HS-27A (cell line): ENCODE results near the gene PNPLA3.

ENCODE experiments used
- DNase-seq: peaks from one replicate; pipeline ENCODE4 v3.0.0-alpha.2; 2012; ENCODE audit warnings: low read depth, missing footprints

Gene PNPLA3

GRCh38 chr22:43968614-43969013, 45.0 kb downstream of the PNPLA3 start:
- no peak for DNase-seq

DNA sequence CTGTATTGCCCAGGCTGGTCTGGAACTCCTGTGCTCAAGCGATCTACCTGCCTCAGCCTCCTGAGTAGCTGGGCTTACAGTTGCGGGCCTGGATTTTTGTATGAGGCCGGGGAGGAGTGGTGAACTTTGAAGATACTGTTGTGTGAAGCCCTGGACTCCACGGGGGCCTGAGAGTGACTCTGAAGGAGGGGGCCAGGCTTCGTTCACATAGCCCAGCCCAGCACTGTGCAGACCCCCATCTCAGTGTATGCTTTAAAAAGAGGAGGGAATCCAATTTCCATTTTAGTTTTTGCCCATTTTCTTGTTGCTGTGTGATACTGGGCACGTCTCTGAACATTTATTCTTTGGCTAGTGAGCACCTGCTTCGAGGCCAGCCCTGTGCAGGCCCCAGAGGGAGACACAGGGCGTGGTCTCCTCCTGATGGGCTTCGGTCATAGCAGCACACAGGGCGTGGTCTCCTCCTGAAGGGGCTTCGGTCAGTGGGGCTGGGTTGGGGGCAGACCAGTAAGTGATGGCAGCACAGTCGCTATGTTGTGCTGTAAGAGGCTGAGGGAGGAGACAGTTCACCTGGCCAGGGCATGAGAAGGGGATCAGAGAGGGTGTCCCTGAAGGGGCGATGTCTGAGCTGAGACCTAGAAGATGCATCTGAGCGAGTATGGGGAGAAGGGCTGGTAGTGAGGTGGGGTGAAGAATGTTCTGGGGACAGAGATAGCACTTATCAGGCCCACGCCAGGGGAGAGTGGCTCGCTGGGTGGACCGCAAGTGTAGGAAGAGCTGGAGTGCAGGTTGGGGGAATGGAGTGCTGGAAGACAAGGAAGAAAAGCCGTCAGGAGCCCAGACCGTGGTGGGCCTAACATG, 45.6 kb downstream of the PNPLA3 start:
- no peak for DNase-seq

DNA sequence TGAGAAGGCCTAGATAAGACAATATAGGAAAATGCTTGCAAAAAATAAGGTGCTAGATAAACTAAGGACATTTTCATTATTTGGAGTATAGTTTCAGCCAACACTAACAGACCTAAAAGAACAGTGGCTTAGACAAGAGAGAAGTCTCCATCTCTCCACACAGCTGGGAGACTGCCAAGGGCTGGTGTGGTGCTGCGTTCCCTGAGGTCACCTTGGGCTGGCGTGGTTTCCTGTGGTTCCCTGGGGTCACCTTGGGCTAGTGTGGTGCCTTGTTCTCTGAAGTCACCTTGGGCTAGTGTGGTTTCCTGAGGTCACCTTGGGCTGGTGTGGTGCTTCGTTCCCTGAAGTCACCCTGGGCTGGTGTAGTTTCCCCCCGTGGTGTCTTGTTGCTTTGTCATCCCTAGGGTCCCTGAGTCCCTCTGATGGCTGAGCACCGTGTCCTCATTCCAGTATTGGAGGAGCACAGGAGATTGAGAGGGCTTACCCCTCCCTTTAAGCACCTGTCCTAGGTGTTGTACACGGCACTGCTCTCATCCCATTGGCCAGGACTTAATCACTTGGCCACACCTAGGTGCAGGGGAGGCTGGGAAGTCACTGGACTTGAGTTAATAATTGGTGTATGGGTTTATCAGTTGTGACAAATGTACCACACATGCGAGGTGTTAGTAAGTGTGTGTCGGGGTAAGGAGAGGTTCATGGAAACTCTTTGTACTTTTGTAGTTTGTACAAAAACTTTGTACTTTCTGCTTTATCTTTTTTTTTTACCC, 46.6 kb downstream of the PNPLA3 start:
- DNase-seq, result no peak

GRCh38 chr22:43971112-43971511, 47.5 kb downstream of the PNPLA3 start:
- no peak for DNase-seq

DNA sequence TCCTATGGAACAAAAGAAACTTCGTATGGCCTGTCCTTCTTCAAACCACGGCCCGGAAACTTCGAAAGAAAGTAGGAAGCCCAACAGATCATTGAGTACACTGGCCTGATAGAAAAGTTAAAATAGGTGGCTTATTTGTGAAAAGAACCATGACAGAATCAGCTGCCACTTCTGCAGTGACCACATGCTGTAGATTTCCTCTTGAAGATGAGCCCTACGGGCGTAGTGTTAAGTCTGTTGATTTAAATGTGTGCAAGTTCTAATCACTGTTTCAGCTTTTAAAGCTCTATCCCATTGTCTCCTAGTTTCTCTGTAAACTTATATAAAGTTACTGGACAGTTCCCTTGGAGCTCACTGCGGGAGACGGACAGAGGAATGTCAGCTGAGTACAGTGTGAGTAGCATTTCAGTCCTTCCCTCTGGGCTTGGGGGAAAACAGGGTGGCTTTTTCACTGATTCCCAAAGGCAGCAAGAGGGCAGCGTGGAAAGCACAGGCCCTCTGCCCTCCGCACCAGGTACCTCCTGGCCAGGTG, 49.4 kb downstream of the PNPLA3 start:
- DNase-seq, result no peak

- no peak for DNase-seq
Observed at GRCh38 chr22:43974028-43974545, 50.5 kb downstream of the PNPLA3 start.

GRCh38 chr22:43975041-43975440, 51.4 kb downstream of the PNPLA3 start:
- DNase-seq, result no peak

- no peak for DNase-seq
Observed at GRCh38 chr22:43976861-43977795, 53.5 kb downstream of the PNPLA3 start.

DNA sequence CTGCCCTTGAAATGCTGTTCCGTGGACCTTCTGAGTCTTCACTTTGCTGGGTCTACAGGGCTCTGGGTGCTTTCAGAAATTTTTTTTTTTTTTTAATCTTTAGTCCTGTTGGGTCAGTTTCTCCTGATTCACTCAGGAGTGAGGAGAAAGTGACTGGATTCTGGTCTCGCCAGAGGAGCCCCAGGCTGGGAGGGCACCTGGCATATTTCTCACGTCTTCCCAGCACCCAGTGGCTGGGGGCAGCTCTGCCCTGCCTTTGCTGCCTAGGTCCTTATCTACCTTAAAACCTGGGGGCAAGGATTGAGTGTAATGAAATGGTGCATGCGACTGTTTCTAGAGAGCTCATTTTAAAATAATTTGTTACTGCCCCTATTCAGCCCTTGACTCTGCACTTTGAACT, 55.0 kb downstream of the PNPLA3 start:
- no peak for DNase-seq

DNA sequence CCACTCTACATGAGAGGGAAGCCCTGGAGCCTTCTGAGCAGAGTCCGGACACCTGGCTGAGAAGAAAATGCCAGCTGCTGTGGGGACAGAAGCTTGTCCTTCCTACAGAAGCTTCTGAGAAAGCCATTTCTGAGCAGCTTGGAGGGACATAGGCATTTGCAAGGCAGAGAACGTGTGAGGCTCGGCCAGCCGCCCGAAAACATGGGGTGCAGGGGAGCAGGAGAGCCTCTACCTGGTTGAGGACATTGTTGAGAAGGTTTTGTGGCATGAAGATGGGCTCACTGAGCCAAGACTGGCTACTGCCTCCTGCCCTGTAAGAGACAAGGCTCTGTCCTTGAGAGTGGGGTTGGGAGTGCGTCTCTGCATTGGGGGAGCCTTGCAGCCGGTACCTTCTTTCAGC, 57.0 kb downstream of the PNPLA3 start:
- DNase-seq, result no peak

- DNase-seq, result no peak
Observed at GRCh38 chr22:43980996-43981395, 57.4 kb downstream of the PNPLA3 start.

GRCh38 chr22:43983808-43984207, 60.2 kb downstream of the PNPLA3 start:
- no peak for DNase-seq

GRCh38 chr22:43985532-43985931, 61.9 kb downstream of the PNPLA3 start:
- no peak for DNase-seq

GRCh38 chr22:43988116-43988820, 64.7 kb downstream of the PNPLA3 start:
- no peak for DNase-seq

DNA sequence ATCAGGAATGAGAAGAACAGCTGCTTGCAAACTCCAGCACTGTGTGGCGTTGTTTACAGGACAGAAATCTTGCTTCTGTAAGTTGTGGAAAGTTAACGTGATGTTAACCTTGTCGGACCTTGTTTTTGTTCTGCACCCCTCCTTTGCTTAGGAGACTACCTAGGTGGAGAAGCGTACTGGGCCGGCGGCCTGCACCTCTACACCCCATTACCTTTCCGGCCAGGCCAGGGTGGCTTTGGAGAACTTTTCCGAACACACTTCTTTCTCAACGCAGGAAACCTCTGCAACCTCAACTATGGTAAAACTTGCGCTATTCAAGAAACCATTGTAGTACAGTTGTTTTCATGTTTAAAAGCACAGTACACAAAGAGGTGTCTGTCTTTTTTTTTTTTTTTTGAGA, 65.4 kb downstream of the PNPLA3 start:
- no peak for DNase-seq

DNA sequence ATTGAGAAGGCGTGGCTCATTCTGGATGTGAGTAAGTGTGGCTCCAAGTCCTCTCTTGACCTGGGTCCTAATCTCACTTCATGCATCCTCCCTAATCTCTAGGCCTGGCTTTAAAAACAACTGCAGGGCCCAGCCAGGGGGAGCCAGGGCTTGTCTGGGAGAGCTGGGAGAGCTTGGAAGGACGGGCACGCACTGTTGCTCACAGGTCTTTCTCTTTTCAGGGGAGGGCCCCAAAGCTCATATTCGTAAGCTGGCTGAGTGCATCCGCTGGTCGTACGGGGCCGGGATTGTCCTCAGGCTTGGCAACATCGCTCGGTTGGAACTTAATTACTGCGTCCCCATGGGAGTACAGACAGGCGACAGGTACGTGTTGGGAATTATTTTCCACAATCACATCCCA, 66.4 kb downstream of the PNPLA3 start:
- DNase-seq, result no peak

DNA sequence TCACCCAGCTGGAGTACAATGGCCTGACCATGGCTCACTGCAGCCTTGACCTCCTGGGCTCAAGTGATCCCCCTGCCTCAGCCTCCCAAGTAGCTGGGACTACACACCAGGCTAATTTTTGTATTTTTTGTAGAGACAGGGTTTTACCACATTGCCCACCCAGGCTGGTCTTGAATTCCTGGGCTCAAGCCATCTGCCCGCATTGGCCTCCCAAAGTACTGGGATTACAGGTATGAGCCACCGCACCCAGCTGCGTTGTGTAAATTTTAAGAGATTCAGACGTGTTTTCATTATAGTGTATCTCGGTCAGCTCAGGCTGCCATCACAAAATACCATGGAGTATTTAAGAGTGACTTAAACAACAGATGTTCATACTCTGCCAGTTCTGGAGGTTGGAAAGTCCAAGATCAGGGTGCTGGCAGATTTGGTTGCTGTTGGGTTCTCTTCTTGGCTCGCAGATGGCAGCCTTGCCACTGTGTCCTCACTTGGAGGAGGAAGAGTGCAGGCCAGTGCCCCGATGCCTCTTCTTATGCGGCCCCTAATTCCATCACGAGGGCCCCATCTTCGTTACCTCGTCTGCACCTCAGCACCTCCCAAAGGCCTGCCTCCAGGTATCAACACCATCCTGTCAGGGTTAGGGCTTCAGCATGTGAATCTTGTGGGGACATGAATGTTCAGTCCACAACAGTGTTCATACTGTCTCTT, 67.9 kb downstream of the PNPLA3 start:
- no peak for DNase-seq

GRCh38 chr22:43992331-43992821, 68.8 kb downstream of the PNPLA3 start:
- DNase-seq, result no peak

DNA sequence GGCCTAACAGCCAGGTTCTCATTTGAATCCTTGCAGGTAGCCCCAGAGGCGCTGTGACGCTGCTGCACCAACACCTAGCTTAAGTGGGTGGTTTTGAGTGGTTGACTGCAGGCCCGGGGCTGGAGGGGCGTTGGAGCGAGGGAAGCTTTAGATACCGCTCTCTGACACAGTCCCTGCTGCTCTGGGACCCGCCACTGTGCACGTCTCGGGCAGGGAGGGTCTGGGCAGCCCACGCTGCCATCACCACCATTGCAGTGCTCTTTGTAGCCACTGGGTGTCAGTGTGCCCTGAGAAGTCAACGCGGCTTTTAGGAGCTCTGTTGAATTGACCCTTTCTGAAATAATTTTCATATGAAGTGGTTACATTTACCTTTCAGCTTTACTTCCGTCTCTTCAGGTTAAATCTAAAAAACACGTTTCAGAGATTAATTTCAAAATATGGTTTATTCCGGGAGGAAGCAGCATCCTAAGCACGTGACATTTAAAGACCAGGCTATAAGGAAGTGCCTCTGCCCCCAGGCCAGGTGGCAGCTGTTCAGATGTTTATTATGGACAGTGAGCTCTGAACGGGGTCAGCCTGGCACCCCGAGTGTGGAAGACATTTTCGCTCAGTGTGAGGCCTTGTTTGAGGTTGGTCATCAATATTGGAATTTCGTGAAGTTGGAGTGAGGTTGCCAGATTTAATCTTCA, 69.6 kb downstream of the PNPLA3 start:
- DNase-seq, result no peak

GRCh38 chr22:43994006-43994405, 70.4 kb downstream of the PNPLA3 start:
- no peak for DNase-seq
